ENCODE measurements around the gene ARFGAP1. TPM values are rescaled to one million over a fixed set of nuclear protein-coding genes. Genes with fewer than 3 reads are reported as not detected.

ARFGAP1 gene
- total RNA-seq, 4 donors from 2014 or later: 70.7 to 75.7 (median 72.7) TPM

DNA sequence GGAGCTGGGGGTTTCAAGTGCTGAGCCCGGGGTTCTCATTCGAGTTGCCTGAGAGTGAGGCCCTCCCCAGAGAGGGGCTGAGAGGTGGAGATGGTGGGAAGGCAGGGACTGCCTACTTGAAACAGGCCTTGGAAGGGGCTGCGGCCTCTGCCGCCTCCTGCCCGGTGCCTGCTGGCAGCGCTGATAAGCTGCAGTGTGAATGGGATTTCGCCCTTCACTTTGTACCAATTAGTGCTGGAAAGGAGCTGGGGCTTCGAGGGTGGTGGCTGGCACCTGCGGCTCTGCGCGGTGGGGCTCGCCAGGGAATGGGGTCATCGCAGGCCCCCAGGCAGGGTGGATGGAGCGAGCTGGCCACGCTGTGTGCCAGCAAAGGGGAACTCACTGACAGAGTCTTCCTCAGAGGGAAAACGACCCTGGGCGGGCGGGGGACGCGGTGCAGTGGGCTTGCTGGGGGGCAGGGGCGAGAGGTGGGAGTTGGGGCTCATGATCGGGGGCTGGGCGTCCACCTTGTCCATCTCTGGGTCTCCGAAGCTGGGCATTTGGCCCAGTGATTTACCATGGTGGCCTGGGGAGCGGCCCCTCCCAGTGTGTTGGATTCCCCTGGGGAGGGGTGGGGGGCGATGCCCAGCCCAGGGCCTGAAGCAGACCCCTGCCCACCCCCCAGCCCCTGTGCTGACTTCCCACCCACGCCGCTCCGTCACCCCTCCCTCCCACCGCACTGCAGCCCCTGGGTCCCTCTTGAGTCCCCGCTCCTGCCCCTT, 43.3 kb downstream of the ARFGAP1 start:
- 77 to 79% methylated on average over 24 to 29 of the region's 31 CpGs for WGBS, 2 donors
- H3K36me3 ChIP-seq: no peaks in the 10 kb centered on the region
- no peak overlapping the region for H3K27ac ChIP-seq
- peak in 1 of 2 donors; percentile 4 for DNase-seq
- H3K4me3 ChIP-seq (replicated peaks in 1 of 3): no peak overlapping the region
- intact Hi-C loops (cut with DNase I): no loop called here
- no peaks in the 10 kb centered on the region for H3K9me3 ChIP-seq
- peaks cover 0 to 3% of the 10 kb centered on the region in 2 donors for H3K4me1 ChIP-seq
- H3K27me3 ChIP-seq: no peaks in the 10 kb centered on the region
- TF ChIP-seq, protein P1, sequence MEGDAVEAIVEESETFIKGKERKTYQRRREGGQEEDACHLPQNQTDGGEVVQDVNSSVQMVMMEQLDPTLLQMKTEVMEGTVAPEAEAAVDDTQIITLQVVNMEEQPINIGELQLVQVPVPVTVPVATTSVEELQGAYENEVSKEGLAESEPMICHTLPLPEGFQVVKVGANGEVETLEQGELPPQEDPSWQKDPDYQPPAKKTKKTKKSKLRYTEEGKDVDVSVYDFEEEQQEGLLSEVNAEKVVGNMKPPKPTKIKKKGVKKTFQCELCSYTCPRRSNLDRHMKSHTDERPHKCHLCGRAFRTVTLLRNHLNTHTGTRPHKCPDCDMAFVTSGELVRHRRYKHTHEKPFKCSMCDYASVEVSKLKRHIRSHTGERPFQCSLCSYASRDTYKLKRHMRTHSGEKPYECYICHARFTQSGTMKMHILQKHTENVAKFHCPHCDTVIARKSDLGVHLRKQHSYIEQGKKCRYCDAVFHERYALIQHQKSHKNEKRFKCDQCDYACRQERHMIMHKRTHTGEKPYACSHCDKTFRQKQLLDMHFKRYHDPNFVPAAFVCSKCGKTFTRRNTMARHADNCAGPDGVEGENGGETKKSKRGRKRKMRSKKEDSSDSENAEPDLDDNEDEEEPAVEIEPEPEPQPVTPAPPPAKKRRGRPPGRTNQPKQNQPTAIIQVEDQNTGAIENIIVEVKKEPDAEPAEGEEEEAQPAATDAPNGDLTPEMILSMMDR (IDR thresholded peaks at IDR 0.05): no peak
- TF ChIP-seq POLR2A (IDR thresholded peaks at IDR 0.05): no peak

DNA sequence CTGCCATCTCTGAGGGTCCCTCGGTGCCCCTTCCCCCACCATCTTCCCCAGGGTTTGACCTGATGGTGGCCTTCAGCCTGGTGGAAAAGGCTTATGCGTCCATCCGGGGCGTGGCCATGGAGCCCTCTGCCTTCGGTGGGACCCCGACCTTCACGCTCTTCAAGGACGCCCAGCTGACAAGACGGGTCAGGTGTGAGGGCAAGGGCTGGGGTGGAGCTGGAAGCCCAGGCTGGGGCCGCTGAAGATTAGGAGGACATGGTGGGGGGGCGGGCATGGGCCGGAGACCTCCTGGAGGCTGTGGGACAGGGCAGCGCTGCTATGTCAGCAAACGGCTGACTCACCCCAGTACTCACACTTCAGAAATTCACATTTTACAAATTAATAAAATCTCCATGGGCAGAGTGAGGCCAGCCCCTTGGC, 43.9 kb downstream of the ARFGAP1 start:
- intact Hi-C loops (cut with DNase I): no loop called here
- DNase-seq: peak; percentile 0 to 1
- Histone ChIP-seq H3K9me3 (no peaks in the 10 kb centered on the region), H3K36me3 (no peaks in the 10 kb centered on the region), H3K4me1 (peaks cover 0 to 9% of the 10 kb centered on the region in 2 donors), H3K27ac (no peak overlapping the region), H3K4me3 (replicated peaks in 1 of 3) (no peak overlapping the region), H3K27me3 (no peaks in the 10 kb centered on the region)
- 76 to 84% methylated on average over 14 of the region's 14 CpGs for WGBS, 2 donors
- TF ChIP-seq POLR2A (IDR thresholded peaks at IDR 0.05): no peak
- TF ChIP-seq, protein P1 (IDR thresholded peaks at IDR 0.05): no peak

DNA sequence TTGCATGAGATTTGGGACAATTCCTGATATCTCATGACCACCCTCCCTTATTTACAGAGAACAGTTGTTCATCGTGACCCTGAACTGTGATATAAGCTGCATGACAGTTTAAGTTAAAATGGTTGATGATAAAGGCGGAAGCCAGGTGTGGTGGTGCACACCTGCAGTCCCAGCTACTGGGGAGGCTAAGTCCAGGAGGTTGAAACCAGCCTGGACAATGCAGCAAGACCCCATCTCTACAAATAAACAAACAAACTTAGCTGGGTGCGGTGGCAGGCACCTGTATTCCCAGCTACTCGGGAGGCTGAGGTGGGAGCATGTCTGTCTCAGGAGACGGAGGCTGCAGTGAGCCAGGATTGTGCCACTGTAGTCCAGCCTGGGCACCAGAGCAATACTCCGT, 44.4 kb downstream of the ARFGAP1 start:
- H3K4me1 ChIP-seq: peaks cover 0 to 10% of the 10 kb centered on the region in 2 donors
- H3K27me3 ChIP-seq: no peaks in the 10 kb centered on the region
- intact Hi-C loops (cut with DNase I): no loop called here
- no peaks in the 10 kb centered on the region for H3K36me3 ChIP-seq
- H3K4me3 ChIP-seq (replicated peaks in 1 of 3): no peak overlapping the region
- H3K9me3 ChIP-seq: no peaks in the 10 kb centered on the region
- WGBS, 2 donors: 86 to 92% methylated on average over 6 of the region's 6 CpGs
- H3K27ac ChIP-seq: no peak overlapping the region
- TF ChIP-seq, protein P1 (IDR thresholded peaks at IDR 0.05): no peak
- TF ChIP-seq POLR2A (IDR thresholded peaks at IDR 0.05): no peak
- no peak for DNase-seq

DNA sequence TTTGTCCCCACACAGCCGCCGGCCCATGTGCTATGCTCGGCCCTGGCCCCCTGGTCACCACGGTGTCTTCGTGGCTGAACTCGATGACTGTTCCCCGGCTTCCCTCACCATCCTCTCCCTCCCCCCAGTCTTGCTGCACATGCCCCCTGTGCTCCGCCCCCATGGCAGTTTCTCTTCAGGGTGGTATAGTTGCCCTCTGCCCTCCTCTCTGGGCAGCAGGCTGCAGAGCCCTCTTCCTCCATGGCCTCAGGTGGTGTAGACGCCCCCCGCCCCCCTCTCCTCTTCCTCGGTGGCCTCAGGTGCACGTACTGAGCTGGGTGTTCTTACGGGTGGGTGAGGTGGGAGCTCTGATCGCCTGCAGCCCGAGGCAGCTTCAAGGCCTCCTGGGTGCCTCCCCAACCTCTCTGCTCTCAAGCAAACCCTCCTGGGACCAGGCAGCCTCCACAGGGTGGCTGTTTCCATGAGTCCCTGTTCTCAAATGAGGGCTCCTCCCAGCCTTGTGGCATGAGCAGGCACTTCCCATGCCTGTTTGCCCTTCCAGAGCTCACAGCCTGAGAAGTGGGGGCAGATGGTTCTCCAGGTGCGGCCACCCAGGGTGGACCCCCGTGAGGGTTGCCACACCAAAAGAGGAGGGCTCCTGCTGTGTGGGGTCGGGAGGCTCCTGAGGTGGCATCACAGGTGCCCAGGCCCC, 45.1 kb downstream of the ARFGAP1 start:
- Histone ChIP-seq H3K36me3 (no peaks in the 10 kb centered on the region), H3K9me3 (no peaks in the 10 kb centered on the region), H3K27me3 (no peaks in the 10 kb centered on the region), H3K4me3 (replicated peaks in 1 of 3) (no peak overlapping the region), H3K27ac (no peak overlapping the region), H3K4me1 (peaks cover 0 to 10% of the 10 kb centered on the region in 2 donors)
- TF ChIP-seq, protein P1 (IDR thresholded peaks at IDR 0.05): no peak
- no peak for TF ChIP-seq POLR2A (IDR thresholded peaks at IDR 0.05)
- DNase-seq: peak in 1 of 2 donors; percentile 0
- WGBS, 2 donors: 78 to 81% methylated on average over 17 to 18 of the region's 18 CpGs
- intact Hi-C loops (cut with DNase I): no loop called here
